Stimulated activated CD4-positive, alpha-beta T cell treated with anti-CD3 and anti-CD28 coated beads, Interleukin-12 subunit alpha, Interleukin-12 subunit beta, amount 100 ng/mL, for 24 hours (primary cell): ENCODE measurements around the gene HNRNPA2B1.
"Not testable (repeated sequence)": the region's sequence is repeated elsewhere in the genome, so short reads cannot be mapped to it uniquely, and the experiment has no call there.

Experiments used
- DNase-seq, 2 experiments: peaks; one replicate each; pipeline ENCODE4 v3.0.0-alpha.2; 2020; ENCODE audit warnings: low read depth in 2 of 2

HNRNPA2B1 gene

GRCh38 chr7:26185131-26185843, 15.3 kb downstream of the HNRNPA2B1 start:
- DNase-seq = no peak

- not testable (repeated sequence) for DNase-seq
Measured at GRCh38 chr7:26184281-26185101, 16.1 kb downstream of the HNRNPA2B1 start.

GRCh38 chr7:26183545-26184280, 16.8 kb downstream of the HNRNPA2B1 start:
- no peak for DNase-seq

GRCh38 chr7:26182706-26183105, 17.8 kb downstream of the HNRNPA2B1 start:
- DNase-seq = no peak

GRCh38 chr7:26182283-26182682, 18.3 kb downstream of the HNRNPA2B1 start:
- DNase-seq = no peak

GRCh38 chr7:26181474-26182227, 18.9 kb downstream of the HNRNPA2B1 start:
- no peak for DNase-seq

GRCh38 chr7:26180792-26181198, 19.8 kb downstream of the HNRNPA2B1 start:
- no peak for DNase-seq

GRCh38 chr7:26179826-26180497, 20.6 kb downstream of the HNRNPA2B1 start:
- no peak for DNase-seq

GRCh38 chr7:26179422-26179821, 21.1 kb downstream of the HNRNPA2B1 start:
- DNase-seq = no peak

- no peak for DNase-seq
Measured at GRCh38 chr7:26178272-26178960, 22.1 kb downstream of the HNRNPA2B1 start.

GRCh38 chr7:26177269-26177668, 23.3 kb downstream of the HNRNPA2B1 start:
- DNase-seq = not testable (repeated sequence)

GRCh38 chr7:26176696-26177095, 23.9 kb downstream of the HNRNPA2B1 start:
- not testable (repeated sequence) for DNase-seq

- DNase-seq = not testable (repeated sequence)
Measured at GRCh38 chr7:26175903-26176302, 24.6 kb downstream of the HNRNPA2B1 start.

GRCh38 chr7:26172048-26172447, 28.5 kb downstream of the HNRNPA2B1 start:
- DNase-seq = no peak

GRCh38 chr7:26171601-26172000, 28.9 kb downstream of the HNRNPA2B1 start:
- no peak for DNase-seq

- no peak for DNase-seq
Measured at GRCh38 chr7:26170663-26171062, 29.9 kb downstream of the HNRNPA2B1 start.

- DNase-seq = no peak
Measured at GRCh38 chr7:26169271-26169670, 31.3 kb downstream of the HNRNPA2B1 start.

- DNase-seq = no peak
Measured at GRCh38 chr7:26168458-26169023, 32.0 kb downstream of the HNRNPA2B1 start.

GRCh38 chr7:26167303-26167934, 33.1 kb downstream of the HNRNPA2B1 start:
- DNase-seq = no peak
